ENCODE measurements around the gene ATL2.
"Not testable (repeated sequence)": the region's sequence is repeated elsewhere in the genome, so short reads cannot be mapped to it uniquely, and the experiment has no call there.

ATL2 gene

GRCh38 chr2:38274286-38275276 is 102.5 kb downstream of the ATL2 start:
- DNase-seq (ENCODE audit: low read depth), result peak; percentile 79

- no peak for DNase-seq (ENCODE audit: low read depth)
Observed at GRCh38 chr2:38271697-38272096, 105.4 kb downstream of the ATL2 start.

DNA sequence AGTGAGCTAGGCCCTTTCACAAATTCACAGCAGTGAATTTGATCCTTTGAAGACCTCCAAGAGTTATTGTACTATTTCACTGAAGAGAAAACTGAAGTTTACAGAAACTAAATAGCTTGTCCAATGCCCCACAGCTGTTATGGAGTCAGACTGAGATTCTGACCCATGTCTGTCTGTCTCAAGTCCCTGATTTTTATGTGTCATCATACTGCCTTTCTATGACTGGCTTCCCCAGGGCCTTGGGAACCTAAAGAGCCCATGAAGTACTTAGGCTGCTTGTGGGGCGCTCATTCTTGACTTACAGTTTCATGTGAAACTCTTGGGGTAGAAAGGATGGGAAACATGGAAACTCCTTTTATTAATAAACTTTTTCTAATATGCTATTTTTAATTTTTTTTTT is 107.7 kb downstream of the ATL2 start:
- DNase-seq (ENCODE audit: low read depth), result no peak

GRCh38 chr2:38268691-38269327 is 108.3 kb downstream of the ATL2 start:
- no peak for DNase-seq (ENCODE audit: low read depth)

DNA sequence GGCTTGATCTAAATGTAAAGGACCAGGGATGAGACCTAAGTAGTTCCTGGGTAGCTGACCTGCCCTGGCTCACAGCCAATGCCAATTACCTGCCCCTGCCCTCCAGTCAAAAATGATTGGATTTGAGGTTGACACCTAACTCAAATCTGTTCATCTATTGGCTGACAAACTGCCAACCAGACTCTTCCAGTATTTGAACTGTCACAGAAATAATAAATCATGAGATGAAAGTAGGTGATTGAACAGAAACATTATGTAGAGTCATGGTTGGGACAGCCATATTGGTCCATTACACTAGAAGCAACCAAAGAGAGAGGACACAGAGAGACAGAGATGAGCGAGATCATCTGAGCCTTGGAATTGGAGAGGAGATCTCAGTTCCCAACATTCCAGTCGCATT is 109.1 kb downstream of the ATL2 start:
- DNase-seq (ENCODE audit: low read depth), result no peak

DNA sequence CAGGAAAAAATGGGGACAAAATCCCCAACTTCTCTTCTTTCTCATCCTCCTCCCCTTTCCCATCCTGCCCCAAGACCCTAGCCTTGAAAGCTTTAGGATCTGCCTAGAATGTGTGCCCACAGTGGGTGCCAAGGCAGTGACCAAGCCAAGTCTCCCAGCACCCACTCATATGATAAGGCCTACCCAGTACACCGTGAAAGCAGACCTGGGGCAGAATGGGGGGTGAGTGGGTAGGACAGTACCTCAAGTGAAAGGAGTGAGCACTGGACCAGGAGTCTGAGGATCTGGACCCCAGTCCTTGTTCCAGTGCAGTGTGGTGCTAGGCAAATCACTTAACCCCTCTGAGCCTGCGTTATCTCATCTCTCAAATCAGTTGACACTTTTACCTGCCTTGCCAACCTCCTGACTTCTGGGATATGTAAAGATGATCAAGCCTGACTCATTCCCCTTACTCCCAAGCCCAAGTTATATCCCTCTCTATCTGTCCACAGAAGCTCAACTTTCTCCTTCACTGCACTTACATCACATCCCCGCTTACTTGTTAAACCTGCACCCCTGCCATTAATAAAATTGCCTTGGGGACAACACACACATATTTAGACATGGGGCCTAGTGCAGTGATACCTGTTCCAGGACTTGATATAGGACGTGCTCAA is 109.7 kb downstream of the ATL2 start:
- DNase-seq (ENCODE audit: low read depth), result no peak

DNA sequence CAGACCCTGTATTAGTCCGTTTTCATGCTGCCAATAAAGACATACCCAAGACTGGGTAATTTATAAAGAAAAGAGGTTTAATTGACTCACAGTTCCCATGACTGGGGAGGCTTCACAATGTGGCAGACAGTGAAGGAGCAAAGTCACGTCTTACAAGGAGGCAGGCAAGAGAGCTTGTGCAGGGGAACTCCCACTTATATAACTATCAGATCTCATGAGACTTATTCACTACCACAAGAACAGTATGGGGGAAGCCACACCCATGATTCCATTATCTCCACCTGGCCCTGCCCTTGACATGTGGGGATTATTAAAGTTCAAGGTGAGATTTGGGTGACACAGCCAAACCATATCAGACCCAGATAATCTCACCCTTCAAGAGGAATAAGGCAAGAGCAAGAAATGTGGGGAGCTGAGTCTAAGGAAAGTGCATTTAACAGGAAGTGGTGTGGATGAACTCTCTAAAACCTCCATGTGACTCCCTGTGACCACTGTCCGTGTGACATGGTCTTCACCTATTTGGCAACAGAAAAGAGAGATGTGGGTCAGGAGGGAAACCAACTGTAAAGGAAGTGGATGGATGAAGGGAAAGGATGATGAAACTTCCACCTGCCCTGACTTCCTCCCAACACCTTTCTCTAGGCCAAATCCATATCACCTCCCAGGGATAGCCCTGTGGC is 110.6 kb downstream of the ATL2 start:
- no peak for DNase-seq (ENCODE audit: low read depth)

GRCh38 chr2:38265461-38265860 is 111.6 kb downstream of the ATL2 start:
- DNase-seq (ENCODE audit: low read depth), result no peak

GRCh38 chr2:38264396-38265221 is 112.5 kb downstream of the ATL2 start:
- DNase-seq (ENCODE audit: low read depth), result no peak

GRCh38 chr2:38263293-38263692 is 113.8 kb downstream of the ATL2 start:
- no peak for DNase-seq (ENCODE audit: low read depth)

DNA sequence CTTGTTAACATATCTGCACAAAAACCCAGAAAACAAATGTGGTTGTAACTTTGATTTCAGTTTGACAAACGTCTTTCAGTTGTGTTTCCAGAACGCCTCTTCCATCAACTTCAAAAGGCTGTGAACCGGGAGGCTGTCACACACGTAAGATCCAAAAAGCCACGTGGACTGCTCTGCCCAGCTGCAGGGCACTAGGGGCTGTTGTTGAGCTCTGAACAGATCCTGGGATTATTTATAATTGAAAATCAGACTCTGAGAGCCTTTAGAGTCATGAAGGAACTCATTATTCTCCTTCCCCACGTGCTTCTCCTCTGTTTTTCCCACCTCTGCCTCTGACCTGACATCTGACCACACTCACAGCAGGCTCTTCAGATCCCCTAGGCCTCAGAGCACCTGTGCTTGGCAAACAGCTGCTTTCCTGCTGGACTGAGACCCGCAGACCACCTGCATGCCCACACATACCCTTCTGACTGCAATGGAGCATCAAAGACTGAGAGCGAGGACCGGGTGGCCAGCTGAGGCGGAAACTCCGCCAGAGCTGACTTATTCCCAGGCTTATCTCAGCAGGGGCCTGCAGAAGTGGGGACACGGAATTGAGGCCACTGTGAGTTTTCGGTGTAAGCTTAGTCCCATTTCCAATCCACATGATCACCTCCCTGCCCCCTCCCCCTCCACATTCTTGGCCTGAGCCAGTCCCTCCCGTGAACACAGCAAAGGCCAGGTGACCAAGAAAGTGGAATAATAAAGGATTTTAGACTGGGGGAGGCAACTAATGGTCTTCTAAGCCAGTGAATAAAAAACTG is 114.8 kb downstream of the ATL2 start:
- DNase-seq (ENCODE audit: low read depth), result no peak

DNA sequence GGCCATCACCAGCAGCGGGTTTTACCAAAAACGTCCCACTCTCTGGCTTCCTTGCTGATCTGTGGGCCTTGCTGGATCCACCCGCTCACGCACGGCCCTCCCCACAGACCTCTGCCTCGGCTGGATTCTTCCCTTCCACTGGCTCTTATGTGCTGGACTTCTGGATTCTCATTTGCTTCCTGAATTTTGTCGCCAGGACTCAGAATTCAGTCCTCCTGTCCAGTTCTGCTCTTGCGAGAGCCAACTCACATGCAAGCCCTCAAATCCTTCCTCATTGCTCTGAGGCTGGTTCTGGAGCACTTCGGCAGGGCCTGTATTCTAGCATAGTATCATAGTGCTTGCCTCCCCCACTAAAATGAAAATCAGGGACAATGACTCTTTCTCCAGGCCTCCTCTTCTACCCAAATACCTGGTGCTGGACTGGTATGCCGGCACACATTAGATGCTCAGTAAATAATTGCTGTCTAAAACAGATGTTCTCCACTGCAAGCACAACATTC is 115.5 kb downstream of the ATL2 start:
- no peak for DNase-seq (ENCODE audit: low read depth)

- no peak for DNase-seq (ENCODE audit: low read depth)
Observed at GRCh38 chr2:38260972-38261371, 116.1 kb downstream of the ATL2 start.

DNA sequence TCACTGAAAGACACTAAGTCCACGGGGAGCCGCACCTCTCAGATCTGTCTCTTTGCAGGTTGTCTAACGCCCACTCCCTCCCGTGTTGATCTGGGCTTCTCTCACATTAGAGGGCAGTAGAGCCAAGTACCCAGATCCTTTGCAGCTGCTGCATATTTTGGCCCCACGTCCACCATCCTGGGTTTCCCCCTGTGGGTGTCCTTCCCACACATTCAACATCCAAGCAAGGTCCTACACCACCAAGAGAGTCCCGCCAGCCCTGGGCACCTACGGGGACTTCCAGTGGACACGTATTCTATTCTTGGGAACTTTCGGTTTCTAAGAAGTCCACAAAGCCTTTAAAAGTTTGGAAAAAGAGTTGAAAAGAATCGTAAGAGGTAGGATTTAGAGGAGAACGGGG is 116.6 kb downstream of the ATL2 start:
- DNase-seq (ENCODE audit: low read depth), result no peak

- DNase-seq (ENCODE audit: low read depth), result no peak
Observed at GRCh38 chr2:38259311-38259710, 117.8 kb downstream of the ATL2 start.

DNA sequence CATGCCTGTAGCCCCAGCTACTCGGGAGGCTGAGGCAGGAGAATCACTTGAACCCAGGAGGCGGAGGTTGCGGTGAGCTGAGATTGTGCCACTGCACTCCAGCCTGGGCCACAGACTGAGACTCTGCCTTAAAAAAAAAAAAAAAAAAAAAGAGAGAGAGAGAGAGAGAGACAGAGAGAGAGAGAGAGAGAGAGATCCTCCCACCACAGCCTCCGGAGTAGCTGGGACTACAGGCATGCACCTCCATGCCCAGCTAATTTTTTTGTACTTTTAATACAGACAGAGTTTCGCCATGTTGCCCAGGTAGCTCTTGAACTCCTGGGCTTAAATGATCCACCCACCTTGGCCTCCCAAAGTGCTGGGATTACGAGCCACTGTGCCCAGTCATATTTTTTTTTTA is 119.4 kb downstream of the ATL2 start:
- DNase-seq (ENCODE audit: low read depth), result not testable (repeated sequence)

- no peak for DNase-seq (ENCODE audit: low read depth)
Observed at GRCh38 chr2:38256610-38257009, 120.5 kb downstream of the ATL2 start.

GRCh38 chr2:38255211-38255610 is 121.9 kb downstream of the ATL2 start:
- no peak for DNase-seq (ENCODE audit: low read depth)

DNA sequence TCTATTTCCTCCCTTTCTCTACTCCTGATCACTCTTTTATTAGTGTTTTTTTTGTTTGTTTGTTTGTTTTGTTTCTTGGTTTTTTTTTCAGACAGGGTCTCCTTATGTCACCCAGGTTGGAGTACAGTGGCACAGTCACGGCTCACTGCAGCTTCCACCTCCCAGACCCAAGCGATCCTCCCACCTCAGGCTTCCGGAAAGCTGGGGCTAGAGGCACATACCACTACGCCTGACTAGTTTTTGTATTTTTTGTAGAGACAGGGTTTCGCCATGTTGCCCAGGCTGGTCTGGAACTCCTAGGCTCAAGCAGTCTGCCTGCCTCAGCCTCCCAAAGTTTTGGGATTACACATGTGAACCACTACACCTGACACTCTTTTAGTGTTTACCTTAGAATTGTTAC is 122.3 kb downstream of the ATL2 start:
- no peak for DNase-seq (ENCODE audit: low read depth)

- no peak for DNase-seq (ENCODE audit: low read depth)
Observed at GRCh38 chr2:38251940-38252339, 125.1 kb downstream of the ATL2 start.
